Neural progenitor cell (in vitro differentiated cells): ENCODE results near the gene DPYSL5. TPM values are rescaled to one million over a fixed set of nuclear protein-coding genes. Genes with fewer than 3 reads are reported as not detected.

Experiments used
- DNase-seq: peaks from one replicate; pipeline ENCODE4 v3.0.0-alpha.2; 2016; ENCODE audit warnings: low spot score
- H2AFZ ChIP-seq: fragments of 200-600 bp; sonication (generic); replicated peaks from 2 replicates; pipeline ENCODE4 v1.6.1; 2016; ENCODE audit warnings: antibody characterized with exemption
- H3F3A ChIP-seq: fragments of 200-600 bp; sonication (generic); 2 replicates; pipeline ENCODE4 v1.6.1; 2016; ENCODE audit warnings: antibody characterized with exemption, low read depth
- H3K27ac ChIP-seq: fragments of 200-600 bp; sonication (generic); 2 replicates; pipeline ENCODE4 v1.5.1; 2016; ENCODE audit warnings: mild to moderate bottlenecking
- H3K27me3 ChIP-seq: fragments of 200-600 bp; sonication (generic); 2 replicates; pipeline ENCODE4 v1.6.1; 2016; ENCODE audit warnings: mild to moderate bottlenecking, moderate library complexity
- H3K36me3 ChIP-seq: fragments of 200-600 bp; sonication (generic); 2 replicates; pipeline ENCODE4 v1.5.1; 2016
- H3K4me1 ChIP-seq: fragments of 200-600 bp; sonication (generic); 2 replicates; pipeline ENCODE4 v1.6.1; 2016; ENCODE audit warnings: mixed run types
- H3K4me2 ChIP-seq: fragments of 200-600 bp; sonication (generic); 2 replicates; pipeline ENCODE4 v1.6.1; 2016
- H3K4me3 ChIP-seq: fragments of 200-600 bp; sonication (generic); 2 replicates; pipeline ENCODE4 v1.5.1; 2016
- H3K79me2 ChIP-seq: fragments of 200-600 bp; sonication (generic); 2 replicates; pipeline ENCODE4 v1.6.1; 2016; ENCODE audit warnings: low read depth
- H3K9ac ChIP-seq: fragments of 200-600 bp; sonication (generic); 2 replicates; pipeline ENCODE4 v1.6.1; 2016
- H3K9me3 ChIP-seq: fragments of 200-600 bp; sonication (generic); 2 replicates; pipeline ENCODE4 v1.5.1; 2016; ENCODE audit warnings: low read depth
- H4K20me1 ChIP-seq: fragments of 200-600 bp; sonication (generic); 2 replicates; pipeline ENCODE4 v1.6.1; 2016; ENCODE audit warnings: low read depth
- H3K27ac Mint-ChIP-seq: 3 replicates; pipeline ENCODE4 v1.8.0; 2021; ENCODE audit warnings: mixed read lengths
- H3K27me3 Mint-ChIP-seq: 2 replicates; pipeline ENCODE4 v1.8.0; 2022; ENCODE audit warnings: low read depth, mild to moderate bottlenecking, inconsistent platforms, moderate library complexity, mixed read lengths; ENCODE audit not compliant: insufficient read depth
- H3K36me3 Mint-ChIP-seq: 3 replicates; pipeline ENCODE4 v1.8.0; 2021; ENCODE audit warnings: mixed read lengths
- H3K4me1 Mint-ChIP-seq: 3 replicates; pipeline ENCODE4 v1.8.0; 2021; ENCODE audit warnings: mixed read lengths
- H3K4me3 Mint-ChIP-seq: 3 replicates; pipeline ENCODE4 v1.8.0; 2021; ENCODE audit warnings: mild to moderate bottlenecking, moderate library complexity, mixed read lengths
- H3K9me3 Mint-ChIP-seq: 3 replicates; pipeline ENCODE4 v1.8.0; 2020; ENCODE audit warnings: mixed read lengths
- EZH2 ChIP-seq: fragments of 200-600 bp; sonication (generic); IDR thresholded peaks from 2 replicates; pipeline ENCODE4 v1.6.1; 2017; ENCODE audit warnings: antibody characterized with exemption, mild to moderate bottlenecking, moderate library complexity
- EZH2phosphoT487 ChIP-seq: fragments of 200-600 bp; sonication (generic); IDR thresholded peaks from 2 replicates; pipeline ENCODE4 v1.6.1; 2017; ENCODE audit warnings: antibody characterized with exemption
- total RNA-seq: library from RNA; depleted of rRNA; stranded (reverse); fragments of >200 nt; gene quantifications from 2 replicates; pipeline ENCODE4 v1.2.3, GENCODE V29; 2015; ENCODE audit warnings: low replicate concordance
- TF ChIP-seq, protein P1 (sequence below): fragments of 200-600 bp; sonication (generic); IDR thresholded peaks from 2 replicates; pipeline ENCODE4 v1.5.1; 2017; ENCODE audit warnings: antibody characterized with exemption, mild to moderate bottlenecking

DPYSL5 gene, protein sequence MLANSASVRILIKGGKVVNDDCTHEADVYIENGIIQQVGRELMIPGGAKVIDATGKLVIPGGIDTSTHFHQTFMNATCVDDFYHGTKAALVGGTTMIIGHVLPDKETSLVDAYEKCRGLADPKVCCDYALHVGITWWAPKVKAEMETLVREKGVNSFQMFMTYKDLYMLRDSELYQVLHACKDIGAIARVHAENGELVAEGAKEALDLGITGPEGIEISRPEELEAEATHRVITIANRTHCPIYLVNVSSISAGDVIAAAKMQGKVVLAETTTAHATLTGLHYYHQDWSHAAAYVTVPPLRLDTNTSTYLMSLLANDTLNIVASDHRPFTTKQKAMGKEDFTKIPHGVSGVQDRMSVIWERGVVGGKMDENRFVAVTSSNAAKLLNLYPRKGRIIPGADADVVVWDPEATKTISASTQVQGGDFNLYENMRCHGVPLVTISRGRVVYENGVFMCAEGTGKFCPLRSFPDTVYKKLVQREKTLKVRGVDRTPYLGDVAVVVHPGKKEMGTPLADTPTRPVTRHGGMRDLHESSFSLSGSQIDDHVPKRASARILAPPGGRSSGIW
- total RNA-seq: 46.3 and 93.5 TPM in 2 replicates

DNA sequence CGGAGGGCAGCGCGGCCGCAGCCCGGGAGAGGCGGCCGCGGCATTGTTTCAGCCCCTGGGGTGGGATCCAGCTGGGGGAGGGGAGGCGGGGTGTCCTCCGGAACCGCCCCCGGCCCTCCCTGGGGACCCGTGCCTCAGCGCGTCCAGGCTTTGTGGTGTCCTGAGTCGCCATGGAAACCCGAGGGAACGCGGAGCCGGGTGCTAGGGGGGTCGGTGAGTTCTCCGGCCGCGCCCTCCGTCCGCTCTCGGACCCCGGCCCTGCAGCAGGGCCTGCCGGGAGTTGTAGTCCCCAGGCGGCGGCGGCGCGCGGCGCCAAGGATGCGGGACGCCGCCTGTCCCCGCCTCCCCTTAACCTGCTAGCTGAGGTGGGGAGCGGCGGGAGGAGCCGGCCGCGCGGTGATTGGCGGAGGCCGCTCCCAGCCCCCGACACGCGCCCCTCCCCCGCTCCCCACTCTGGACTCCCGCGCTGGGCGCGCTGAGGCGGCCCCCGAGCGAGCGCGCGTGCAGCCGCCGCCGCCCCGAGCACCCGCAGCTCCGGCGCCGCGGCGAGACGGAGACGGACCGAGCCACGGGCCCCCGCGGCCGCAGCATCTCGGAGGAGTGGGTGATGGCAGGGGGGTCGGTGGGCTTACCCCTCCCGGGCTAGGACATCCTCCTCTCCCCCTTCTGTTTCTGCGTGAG is at the start of gene DPYSL5:
Gene DPYSL5 (plus strand): TSS at position 478 of the 681 bp plus-strand sequence. CDS start 50,368 bp downstream, outside the sequence.
- H3K9me3 ChIP-seq: no peaks in the 10 kb centered on the region
- peak within 1 kb of the TSS; percentile 44 for H3K9ac ChIP-seq
- H3K36me3 Mint-ChIP-seq: peaks cover 3% of the 10 kb centered on the region
- H3K79me2 ChIP-seq: peaks cover 48% of the 10 kb centered on the region
- H3K4me3 Mint-ChIP-seq: peak within 1 kb of the TSS; percentile 95
- no peaks in the 10 kb centered on the region for H3K9me3 Mint-ChIP-seq
- H3K27me3 Mint-ChIP-seq: peaks cover 15% of the 10 kb centered on the region
- peak within 1 kb of the TSS; percentile 80 for H2AFZ ChIP-seq
- peaks cover 42% of the 10 kb centered on the region for H3K4me1 Mint-ChIP-seq
- H3F3A ChIP-seq: peaks cover 30% of the 10 kb centered on the region
- peak; percentile 98 for DNase-seq
- peaks cover 25% of the 10 kb centered on the region for H3K4me1 ChIP-seq
- H4K20me1 ChIP-seq: peaks cover 45% of the 10 kb centered on the region
- H3K4me2 ChIP-seq: peak within 1 kb of the TSS; percentile 90
- no peaks in the 10 kb centered on the region for H3K36me3 ChIP-seq
- TF ChIP-seq, protein P1, sequence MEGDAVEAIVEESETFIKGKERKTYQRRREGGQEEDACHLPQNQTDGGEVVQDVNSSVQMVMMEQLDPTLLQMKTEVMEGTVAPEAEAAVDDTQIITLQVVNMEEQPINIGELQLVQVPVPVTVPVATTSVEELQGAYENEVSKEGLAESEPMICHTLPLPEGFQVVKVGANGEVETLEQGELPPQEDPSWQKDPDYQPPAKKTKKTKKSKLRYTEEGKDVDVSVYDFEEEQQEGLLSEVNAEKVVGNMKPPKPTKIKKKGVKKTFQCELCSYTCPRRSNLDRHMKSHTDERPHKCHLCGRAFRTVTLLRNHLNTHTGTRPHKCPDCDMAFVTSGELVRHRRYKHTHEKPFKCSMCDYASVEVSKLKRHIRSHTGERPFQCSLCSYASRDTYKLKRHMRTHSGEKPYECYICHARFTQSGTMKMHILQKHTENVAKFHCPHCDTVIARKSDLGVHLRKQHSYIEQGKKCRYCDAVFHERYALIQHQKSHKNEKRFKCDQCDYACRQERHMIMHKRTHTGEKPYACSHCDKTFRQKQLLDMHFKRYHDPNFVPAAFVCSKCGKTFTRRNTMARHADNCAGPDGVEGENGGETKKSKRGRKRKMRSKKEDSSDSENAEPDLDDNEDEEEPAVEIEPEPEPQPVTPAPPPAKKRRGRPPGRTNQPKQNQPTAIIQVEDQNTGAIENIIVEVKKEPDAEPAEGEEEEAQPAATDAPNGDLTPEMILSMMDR: no peak
- TF ChIP-seq EZH2: no peak
- no peak for TF ChIP-seq EZH2phosphoT487
- peak within 1 kb of the TSS; percentile 34 for H3K27ac ChIP-seq
- peak within 1 kb of the TSS; percentile 97 for H3K4me3 ChIP-seq
- peak within 1 kb of the TSS; percentile 82 for H3K27ac Mint-ChIP-seq
- H3K27me3 ChIP-seq: peaks cover 46% of the 10 kb centered on the region

DNA sequence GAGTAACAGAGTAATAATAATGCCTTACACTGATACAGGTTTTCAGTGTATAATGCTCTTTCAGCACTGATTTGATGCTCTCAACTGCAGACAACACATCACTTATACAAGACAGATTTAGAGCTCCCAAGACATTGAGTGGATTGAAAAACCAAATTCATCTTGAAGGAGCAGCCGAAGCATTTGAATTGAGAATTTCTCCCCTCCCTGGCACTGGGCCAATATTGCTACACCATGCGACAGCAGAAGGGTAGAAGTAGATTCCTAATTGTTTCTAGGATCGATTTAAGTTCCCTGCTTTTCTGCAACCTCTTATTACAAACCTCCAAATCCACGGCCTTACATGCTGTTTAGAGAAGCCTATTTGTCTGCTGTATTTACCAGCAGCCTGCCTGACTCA is 46.6 kb upstream of the DPYSL5 start:
- DNase-seq: no peak
- H3K9me3 ChIP-seq: no peaks in the 10 kb centered on the region
- H3K27ac Mint-ChIP-seq: no peak overlapping the region

DNA sequence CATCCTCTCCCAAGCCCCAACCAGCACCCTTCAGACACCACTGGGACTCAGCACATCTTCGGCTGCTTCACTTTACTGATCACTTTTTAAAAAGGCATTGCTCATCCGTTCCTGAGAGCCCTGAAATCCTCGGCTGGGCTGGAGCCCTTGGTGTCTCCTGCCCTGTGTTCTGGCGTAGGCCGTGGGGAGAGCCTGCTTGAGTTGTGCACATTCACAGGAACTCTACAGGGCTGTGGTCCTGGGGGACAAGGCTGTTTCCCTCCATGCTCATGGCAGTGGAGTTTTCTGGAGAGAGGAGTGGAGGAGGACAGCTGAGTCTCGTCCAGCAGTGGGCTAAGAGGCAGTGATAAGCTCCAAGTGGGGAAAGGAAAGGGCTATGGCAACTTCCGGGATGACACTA is 46.1 kb upstream of the DPYSL5 start:
- Histone ChIP-seq H4K20me1 (peaks cover 7% of the 10 kb centered on the region), H3K9me3 (no peaks in the 10 kb centered on the region), H3K4me3 (no peak overlapping the region), H3K27ac (no peak overlapping the region), H3K4me2 (no peak overlapping the region), H3K4me1 (no peaks in the 10 kb centered on the region), H2AFZ (no peak overlapping the region), H3F3A (peaks cover 14% of the 10 kb centered on the region), H3K36me3 (no peaks in the 10 kb centered on the region), H3K79me2 (no peaks in the 10 kb centered on the region), H3K9ac (no peak overlapping the region), H3K27me3 (no peaks in the 10 kb centered on the region)
- peaks cover 34% of the 10 kb centered on the region for H3K36me3 Mint-ChIP-seq
- no peak overlapping the region for H3K4me3 Mint-ChIP-seq
- H3K9me3 Mint-ChIP-seq: no peaks in the 10 kb centered on the region
- no peak for DNase-seq
- no peak overlapping the region for H3K27ac Mint-ChIP-seq
- H3K4me1 Mint-ChIP-seq: peaks cover 4% of the 10 kb centered on the region
- no peak for TF ChIP-seq EZH2
- TF ChIP-seq EZH2phosphoT487: no peak
- TF ChIP-seq, protein P1: no peak
- H3K27me3 Mint-ChIP-seq: peaks cover 5% of the 10 kb centered on the region

More for the DNA sequence above, 46.6 kb upstream of the DPYSL5 start:
- Histone ChIP-seq H3K79me2 (no peaks in the 10 kb centered on the region), H3K36me3 (no peaks in the 10 kb centered on the region), H3K27ac (no peak overlapping the region), H3K4me1 (no peaks in the 10 kb centered on the region), H3K4me3 (no peak overlapping the region), H3K27me3 (no peaks in the 10 kb centered on the region), H3F3A (peaks cover 14% of the 10 kb centered on the region), H4K20me1 (peaks cover 7% of the 10 kb centered on the region), H2AFZ (no peak overlapping the region), H3K4me2 (no peak overlapping the region), H3K9ac (no peak overlapping the region)
- Mint-ChIP-seq H3K9me3 (no peaks in the 10 kb centered on the region), H3K27me3 (peaks cover 5% of the 10 kb centered on the region), H3K4me1 (peaks cover 4% of the 10 kb centered on the region), H3K4me3 (no peak overlapping the region), H3K36me3 (peaks cover 39% of the 10 kb centered on the region)
- TF ChIP-seq EZH2phosphoT487: no peak
- TF ChIP-seq, protein P1: no peak
- no peak for TF ChIP-seq EZH2
